Melanocyte of skin (primary cell): ENCODE measurements around the gene TPM2. TPM values are rescaled to one million over a fixed set of nuclear protein-coding genes. Genes with fewer than 3 reads are reported as not detected.

Experiments
- small RNA-seq, 2 donors: library from RNA; depleted of rRNA; stranded (forward); fragments of <200 nt; gene quantifications; one replicate each; pipeline ENCODE3, GENCODE V24; 2012
- total RNA-seq, 2 donors: library from RNA; depleted of rRNA; stranded (reverse); fragments of >200 nt; gene quantifications; 2 replicates each; pipeline ENCODE4 v1.2.3, GENCODE V29; 2012

The TPM2 gene
- total RNA-seq = 10 to 100 TPM in 1 of 2 donors, 1 to 10 TPM in 1; 4.5 to 34.0 TPM

DNA sequence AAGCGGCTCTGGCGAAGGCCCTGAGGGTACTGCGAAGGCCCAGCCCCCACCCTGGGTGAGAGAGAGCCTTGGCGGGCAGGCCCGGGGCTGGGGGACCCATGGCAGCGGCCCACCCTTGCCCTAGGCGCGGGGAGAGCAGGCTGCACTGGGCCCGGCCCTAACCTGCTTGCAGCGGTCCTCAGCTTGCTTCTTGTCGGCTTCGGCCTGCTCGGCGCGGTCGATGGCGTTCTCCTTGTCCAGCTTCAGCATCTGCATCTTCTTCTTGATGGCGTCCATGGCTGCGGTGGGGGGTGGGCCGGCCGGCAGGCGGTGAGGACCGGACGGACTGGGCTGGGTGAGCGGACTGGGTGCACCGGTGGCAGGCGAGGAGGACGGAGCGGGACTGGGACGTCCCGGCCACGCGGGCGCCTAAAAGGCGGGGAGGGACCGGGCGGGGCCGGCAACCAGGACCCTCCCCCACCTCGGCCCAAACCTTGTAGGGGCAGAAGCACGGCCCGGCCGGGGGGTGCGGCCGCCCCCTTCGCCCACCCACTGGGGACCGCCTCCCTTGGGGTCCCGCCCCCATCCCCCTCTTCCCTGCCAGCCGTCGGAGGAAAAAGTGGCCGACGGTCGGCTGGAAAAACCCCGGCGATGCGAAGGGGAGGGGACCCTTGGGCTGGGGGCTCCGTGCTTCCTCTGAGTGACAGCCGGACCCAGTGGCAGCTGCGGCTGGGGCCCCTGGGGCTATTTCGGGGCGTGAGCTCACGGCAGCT, at the start of gene TPM2:
TSS of gene TPM2 (minus strand) at position 384 of the 752 bp plus-strand sequence. CDS start at position 276, 108 bp downstream.

GRCh38 chr9:35732185-35732799, 42.6 kb upstream of the TPM2 start, which contains the start of the genes CREB3 and TLN1:
TSS of gene CREB3 (plus strand) at chr9:35732666. CDS start at chr9:35732773, 107 bp downstream.
TSS of gene TLN1 (minus strand) at chr9:35732195. CDS start at chr9:35725694, 6,501 bp downstream.

DNA sequence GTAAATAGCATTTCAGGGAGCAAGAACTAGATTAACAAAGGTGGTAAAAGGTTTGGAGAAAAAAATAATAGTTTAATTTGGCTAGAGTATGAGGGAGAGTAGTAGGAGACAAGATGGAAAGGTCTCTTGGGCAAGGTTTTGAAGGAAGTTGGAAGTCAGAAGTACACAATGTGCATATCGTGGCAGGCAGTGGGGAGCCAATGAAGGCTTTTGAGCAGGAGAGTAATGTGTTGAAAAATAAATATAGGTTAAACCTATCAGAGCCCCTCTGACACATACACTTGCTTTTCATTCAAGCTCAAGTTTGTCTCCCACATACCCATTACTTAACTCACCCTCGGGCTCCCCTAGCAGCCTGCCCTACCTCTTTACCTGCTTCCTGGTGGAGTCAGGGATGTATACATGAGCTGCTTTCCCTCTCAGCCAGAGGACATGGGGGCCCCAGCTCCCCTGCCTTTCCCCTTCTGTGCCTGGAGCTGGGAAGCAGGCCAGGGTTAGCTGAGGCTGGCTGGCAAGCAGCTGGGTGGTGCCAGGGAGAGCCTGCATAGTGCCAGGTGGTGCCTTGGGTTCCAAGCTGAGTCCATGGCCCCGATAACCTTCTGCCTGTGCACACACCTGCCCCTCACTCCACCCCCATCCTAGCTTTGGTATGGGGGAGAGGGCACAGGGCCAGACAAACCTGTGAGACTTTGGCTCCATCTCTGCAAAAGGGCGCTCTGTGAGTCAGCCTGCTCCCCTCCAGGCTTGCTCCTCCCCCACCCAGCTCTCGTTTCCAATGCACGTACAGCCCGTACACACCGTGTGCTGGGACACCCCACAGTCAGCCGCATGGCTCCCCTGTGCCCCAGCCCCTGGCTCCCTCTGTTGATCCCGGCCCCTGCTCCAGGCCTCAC, 16.3 kb downstream of the TPM2 start, which contains the start of gene CA9:
TSS of gene CA9 (plus strand) at position 797 of the 893 bp plus-strand sequence. CDS start at position 829, 32 bp downstream.

DNA sequence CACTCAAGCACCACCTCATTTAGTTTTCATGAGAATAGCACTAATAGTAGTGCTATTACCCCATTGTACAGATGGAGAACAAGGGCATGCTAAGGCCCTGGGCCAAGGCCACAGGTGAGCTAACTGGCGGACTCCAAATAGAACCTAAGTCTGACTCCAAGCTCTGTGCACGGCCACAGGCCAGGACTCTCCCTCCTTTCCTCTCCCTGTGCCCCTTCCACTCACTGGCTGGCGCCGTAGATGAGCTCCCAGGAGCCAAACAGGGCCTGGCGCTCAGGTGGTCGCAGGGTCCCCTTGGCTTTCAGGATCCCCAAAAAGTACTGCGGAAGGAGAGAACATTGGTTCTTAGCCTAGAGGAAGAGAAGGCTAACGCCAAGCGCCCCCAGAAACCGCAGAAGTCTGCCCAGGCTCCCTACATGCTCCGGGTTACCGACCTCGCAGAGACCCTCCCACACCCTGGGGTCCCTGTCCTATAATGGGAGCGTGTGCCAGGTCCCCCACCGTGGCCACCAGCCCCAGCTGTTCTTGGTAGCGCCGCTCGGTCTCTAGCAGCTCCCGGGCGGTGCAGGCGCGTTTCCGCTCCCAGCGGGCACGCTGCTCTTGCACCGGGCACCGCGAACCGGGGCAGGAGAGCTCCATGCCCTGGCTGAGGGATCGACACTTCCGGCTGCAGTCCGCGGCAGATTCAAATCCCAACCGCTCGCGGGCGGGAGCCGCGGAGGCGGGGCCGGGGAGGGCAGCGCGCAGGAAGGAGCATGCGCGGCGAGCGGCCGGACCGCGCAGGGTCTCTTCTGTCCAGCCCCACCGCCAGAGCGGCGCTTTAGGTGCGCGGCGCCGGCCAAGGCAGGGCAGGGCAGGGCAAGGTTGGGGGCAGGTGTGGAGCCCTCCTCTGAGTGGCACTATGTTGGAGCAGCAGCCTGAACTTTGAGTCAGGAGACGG, 24.9 kb downstream of the TPM2 start, which contains the start of gene ARHGEF39:
TSS of gene ARHGEF39 (minus strand) at position 665 of the 940 bp plus-strand sequence. CDS start at position 639, 26 bp downstream.

DNA sequence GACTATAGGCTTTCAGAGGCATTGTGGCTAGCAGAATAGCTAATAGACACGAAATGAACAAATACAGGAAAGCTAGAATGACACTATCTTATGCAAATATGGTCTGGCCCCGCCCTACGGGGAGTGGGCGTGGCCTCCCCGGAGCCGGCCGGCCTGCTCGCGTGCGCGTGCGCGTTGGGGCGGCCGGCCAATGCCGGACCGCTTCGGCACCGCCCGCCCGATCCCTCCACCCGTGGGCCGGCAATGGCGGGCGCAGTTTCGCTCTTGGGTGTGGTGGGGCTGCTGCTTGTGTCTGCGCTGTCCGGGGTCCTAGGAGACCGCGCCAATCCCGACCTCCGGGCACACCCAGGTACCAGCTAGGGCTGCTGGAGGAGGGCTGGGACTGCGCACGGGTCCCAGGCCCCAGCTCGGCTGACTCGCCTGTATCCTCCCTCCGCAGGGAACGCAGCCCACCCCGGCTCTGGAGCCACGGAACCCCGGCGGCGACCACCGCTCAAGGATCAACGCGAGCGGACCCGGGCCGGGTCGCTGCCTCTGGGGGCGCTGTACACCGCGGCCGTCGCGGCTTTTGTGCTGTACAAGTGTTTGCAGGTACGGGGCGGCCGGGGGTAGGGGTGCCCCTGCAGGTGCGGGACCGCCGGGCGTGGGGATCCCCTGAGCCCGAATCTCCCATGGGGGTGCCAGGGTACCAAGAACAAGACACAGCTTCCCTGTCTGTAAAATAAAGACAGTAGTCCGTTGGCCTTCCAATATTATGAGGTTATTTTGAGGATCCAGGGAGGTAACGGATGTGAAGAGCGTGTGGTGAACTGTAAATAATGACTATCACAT, 31.4 kb downstream of the TPM2 start, which contains the start of gene CCDC107:
TSS of gene CCDC107 (plus strand) at position 156 of the 831 bp plus-strand sequence. CDS start at position 244, 88 bp downstream.

GRCh38 chr9:35657546-35658136, 32.1 kb downstream of the TPM2 start, which contains the start of gene RMRP:
TSS of gene RMRP (minus strand) at chr9:35658019.

DNA sequence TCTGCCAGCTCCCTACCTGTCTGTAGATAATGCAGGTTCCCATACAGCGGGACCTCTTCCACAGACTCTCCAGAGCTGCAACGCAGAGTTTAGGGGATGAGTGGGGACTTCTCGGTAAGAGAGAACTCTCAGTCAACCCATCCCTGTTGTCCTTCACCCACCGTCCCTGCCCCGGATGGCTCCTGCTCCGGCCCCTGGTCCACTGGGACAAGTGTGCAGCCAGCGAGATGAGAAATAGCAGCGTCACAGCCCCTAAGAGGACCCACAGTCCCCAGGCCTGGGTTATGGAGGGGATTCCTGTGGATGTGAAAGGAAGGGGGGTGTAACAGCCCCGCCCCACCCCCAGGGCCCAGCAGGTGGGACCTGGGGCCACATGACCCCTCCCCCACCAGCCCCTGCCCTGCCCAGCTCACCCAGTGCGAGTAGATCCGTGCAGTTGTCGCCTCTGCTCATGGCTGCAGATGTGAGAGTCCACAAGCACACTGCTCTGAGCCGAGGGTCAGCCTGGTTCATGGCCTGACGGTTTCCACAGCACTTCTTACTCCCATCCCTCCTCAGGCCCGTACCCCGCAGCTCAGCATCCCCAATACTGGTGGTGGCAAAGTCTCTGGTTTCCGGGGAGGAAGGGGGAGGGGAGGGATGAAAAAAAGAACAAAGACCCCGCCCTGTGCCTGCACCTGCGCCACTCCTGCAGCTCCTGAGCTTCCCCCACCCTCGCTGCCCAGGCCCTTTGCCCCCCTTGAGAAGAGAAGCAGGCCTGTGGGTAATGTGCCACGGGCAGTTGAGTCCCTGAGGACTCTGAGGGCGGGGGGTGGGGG, 39.2 kb downstream of the TPM2 start, which contains the start of gene SIT1:
TSS of gene SIT1 (minus strand) at position 591 of the 818 bp plus-strand sequence. CDS start at position 513, 78 bp downstream.

Small RNA genes within 50 kb of the gene (small RNA-seq; reads per million reads assigned to genes)
- gene MIR6853 (1.1 to 1.6 reads per million in 2 donors), gene RMRP (0 reads per million in 2 donors), gene RN7SL22P (0 reads per million in 2 donors)

Other genes with a start within 250 kb of the TPM2 start
- 10 to 100 TPM; 12.4 to 13.0 TPM for gene RUSC2, start 199.8 kb downstream of the TPM2 start, total RNA-seq
- 10 to 100 TPM in 1 of 2 donors, 1 to 10 TPM in 1; 9.3 to 10.3 TPM for gene TESK1, start 84.7 kb downstream of the TPM2 start, total RNA-seq
- gene CD72, start 71.5 kb downstream of the TPM2 start, total RNA-seq = 1 to 10 TPM in 1 of 2 donors, under 1 TPM in 1; 0.33 to 1.0 TPM
- not detected for gene SIT1, start 39.0 kb downstream of the TPM2 start, total RNA-seq
- over 10,000 TPM; 172,345 to 336,493 TPM for gene RMRP, start 31.9 kb downstream of the TPM2 start, total RNA-seq
- 10 to 100 TPM in 1 of 2 donors, 1 to 10 TPM in 1; 9.3 to 11.4 TPM for gene CCDC107, start 31.6 kb downstream of the TPM2 start, total RNA-seq
- 1 to 10 TPM; 1.7 to 7.0 TPM for gene ARHGEF39, start 24.7 kb downstream of the TPM2 start, total RNA-seq
- gene CA9, start 16.0 kb downstream of the TPM2 start, total RNA-seq = not detected
- gene TLN1, start 42.3 kb upstream of the TPM2 start, total RNA-seq = 100 to 1,000 TPM; 135 to 143 TPM
- gene CREB3, start 42.7 kb upstream of the TPM2 start, total RNA-seq = 10 to 100 TPM; 46.5 to 48.6 TPM
- 10 to 100 TPM; 37.3 to 41.3 TPM for gene GBA2, start 59.3 kb upstream of the TPM2 start, total RNA-seq
- gene RGP1, start 59.4 kb upstream of the TPM2 start, total RNA-seq = 10 to 100 TPM; 13.0 to 16.2 TPM
- gene MSMP, start 64.4 kb upstream of the TPM2 start, total RNA-seq = not detected
- 10 to 100 TPM; 10.7 to 17.3 TPM for gene NPR2, start 101.7 kb upstream of the TPM2 start, total RNA-seq
- 1 to 10 TPM in 1 of 2 donors, under 1 TPM in 1; 0.67 to 1.0 TPM for gene SPAG8, start 122.3 kb upstream of the TPM2 start, total RNA-seq
- 10 to 100 TPM; 31.6 to 41.6 TPM for gene HINT2, start 125.1 kb upstream of the TPM2 start, total RNA-seq
- not detected for gene FAM221B, start 138.8 kb upstream of the TPM2 start, total RNA-seq
- 1 to 10 TPM in 1 of 2 donors, under 1 TPM in 1; 0.33 to 1.7 TPM for gene TMEM8B, start 139.3 kb upstream of the TPM2 start, total RNA-seq
- gene OR13J1, start 180.5 kb upstream of the TPM2 start, total RNA-seq = not detected
- under 1 TPM in 1 of 2 donors, not detected in 1; 0.33 TPM for gene HRCT1, start 216.3 kb upstream of the TPM2 start, total RNA-seq
- gene SPAAR, start 219.6 kb upstream of the TPM2 start, total RNA-seq = under 1 TPM in 1 of 2 donors, not detected in 1; 0.34 TPM